Adipocyte (in vitro differentiated cells): ENCODE measurements around the gene GALNT14.

Experiments
- DNase-seq: peaks from one replicate; pipeline ENCODE4 v3.0.0-alpha.2; 2015; ENCODE audit warnings: low read depth
- H3K27me3 ChIP-seq: replicated peaks from 2 replicates; pipeline ENCODE4 v1.7.0; 2013; ENCODE audit warnings: mild to moderate bottlenecking, low read length, moderate library complexity; ENCODE audit not compliant: control insufficient read depth, insufficient read depth
- H3K36me3 ChIP-seq: 2 replicates; pipeline ENCODE4 v1.7.0; 2013; ENCODE audit warnings: low read length, mild to moderate bottlenecking, moderate library complexity; ENCODE audit not compliant: control insufficient read depth, insufficient read depth, severe bottlenecking
- H3K4me1 ChIP-seq: 2 replicates; pipeline ENCODE4 v1.7.0; 2013; ENCODE audit warnings: mild to moderate bottlenecking, low read length, moderate library complexity; ENCODE audit not compliant: control insufficient read depth, insufficient read depth
- H3K4me3 ChIP-seq: 2 replicates; pipeline ENCODE4 v1.7.0; 2013; ENCODE audit warnings: mild to moderate bottlenecking, low read length, moderate library complexity
- H3K9ac ChIP-seq: 2 replicates; pipeline ENCODE4 v1.7.0; 2013; ENCODE audit warnings: mild to moderate bottlenecking, low read length, moderate library complexity
- H3K9me3 ChIP-seq: 2 replicates; pipeline ENCODE4 v1.7.0; 2013; ENCODE audit warnings: mild to moderate bottlenecking, low read length, moderate library complexity; ENCODE audit not compliant: control insufficient read depth

The GALNT14 gene

DNA sequence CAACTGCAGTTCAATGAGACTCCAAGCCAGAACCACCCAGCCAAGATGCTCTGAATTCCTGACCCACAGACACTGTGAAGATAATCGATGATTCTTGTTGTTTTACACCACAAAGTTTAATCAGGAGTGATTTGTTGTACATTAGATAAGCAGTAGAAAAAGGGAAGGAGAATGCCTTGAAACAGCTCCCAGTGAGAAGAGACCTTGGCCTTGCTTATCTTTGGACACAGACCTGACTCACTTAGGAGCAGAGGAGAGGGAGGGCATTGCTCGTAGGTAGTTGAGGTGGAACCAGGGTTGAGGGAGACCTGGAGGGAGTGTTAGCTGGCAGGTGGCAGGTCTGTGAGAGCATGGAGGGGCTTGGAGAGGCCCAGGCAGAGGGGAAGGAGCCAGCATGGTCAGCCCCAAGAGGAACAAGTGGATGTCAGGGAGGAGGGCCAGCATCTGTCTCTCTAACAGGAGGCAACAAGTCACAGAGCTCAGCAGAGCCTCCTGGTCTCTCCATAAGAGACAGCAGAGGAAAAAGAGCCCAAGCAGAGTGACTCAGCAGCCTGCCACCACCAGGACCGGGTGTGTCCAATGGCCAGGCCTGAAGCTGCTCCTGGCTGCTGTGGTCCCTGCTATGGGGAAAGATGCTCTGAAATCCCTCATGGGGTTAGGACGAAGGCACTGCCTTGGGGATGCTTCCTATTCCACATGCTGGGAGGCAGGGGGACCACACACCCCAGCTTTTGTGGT, 169.4 kb downstream of the GALNT14 start:
- no peaks in the 10 kb centered on the region for H3K4me1 ChIP-seq
- no peak overlapping the region for H3K4me3 ChIP-seq
- no peaks in the 10 kb centered on the region for H3K9me3 ChIP-seq
- H3K9ac ChIP-seq: no peak overlapping the region
- H3K27me3 ChIP-seq: peaks cover 22% of the 10 kb centered on the region
- H3K36me3 ChIP-seq: no peaks in the 10 kb centered on the region
- DNase-seq: peak; percentile 9

DNA sequence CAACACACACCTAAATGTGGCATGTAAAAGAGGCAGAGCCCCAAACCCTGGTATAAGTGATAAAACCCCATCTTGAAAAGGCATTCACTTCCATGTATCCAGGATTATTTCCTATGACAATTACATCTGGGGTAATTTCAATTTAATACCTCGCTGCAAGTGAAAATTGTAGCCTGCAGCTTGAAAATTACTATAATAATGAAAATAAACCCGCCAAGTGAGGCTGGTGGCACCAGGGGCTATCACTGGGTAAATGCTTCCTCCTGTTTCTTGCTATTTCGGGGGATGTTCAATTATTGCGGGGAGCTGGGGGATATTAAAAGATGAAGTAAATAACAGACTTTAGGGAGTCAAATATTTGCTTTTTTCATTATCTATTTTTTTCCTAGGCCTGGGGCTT, 171.5 kb downstream of the GALNT14 start:
- Histone ChIP-seq H3K27me3 (peaks cover 26% of the 10 kb centered on the region), H3K4me3 (no peak overlapping the region), H3K9ac (no peak overlapping the region)

DNA sequence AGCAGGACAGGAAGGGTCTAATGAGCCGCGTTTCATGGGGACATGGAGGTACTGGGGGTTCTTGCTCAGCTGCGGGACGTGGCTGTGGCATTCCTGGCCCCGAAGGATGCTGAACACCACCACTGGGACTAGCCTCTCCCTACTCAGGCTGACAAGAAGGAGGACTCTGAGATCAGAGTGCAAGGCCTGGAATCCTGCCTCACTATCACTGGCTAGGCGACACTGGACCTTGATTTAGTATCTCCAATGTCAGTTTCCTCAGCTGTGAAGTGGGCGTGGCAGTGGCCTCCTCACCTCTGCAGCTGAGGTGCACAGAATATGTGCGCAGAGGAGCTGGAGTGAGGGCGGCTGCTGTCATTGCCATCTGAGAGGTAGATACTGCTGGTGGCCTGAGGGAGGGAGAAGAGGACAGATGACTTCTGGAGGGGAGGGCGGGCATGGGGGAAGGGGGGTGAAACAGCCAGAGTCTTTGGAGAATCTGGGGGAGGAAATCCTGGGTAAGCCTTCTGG, 173.2 kb downstream of the GALNT14 start:
- no peak overlapping the region for H3K4me3 ChIP-seq
- no peak for DNase-seq

More for the DNA sequence above, 171.5 kb downstream of the GALNT14 start:
- DNase-seq: no peak
- H3K9me3 ChIP-seq: no peaks in the 10 kb centered on the region
- no peaks in the 10 kb centered on the region for H3K4me1 ChIP-seq
- H3K36me3 ChIP-seq: no peaks in the 10 kb centered on the region

DNA sequence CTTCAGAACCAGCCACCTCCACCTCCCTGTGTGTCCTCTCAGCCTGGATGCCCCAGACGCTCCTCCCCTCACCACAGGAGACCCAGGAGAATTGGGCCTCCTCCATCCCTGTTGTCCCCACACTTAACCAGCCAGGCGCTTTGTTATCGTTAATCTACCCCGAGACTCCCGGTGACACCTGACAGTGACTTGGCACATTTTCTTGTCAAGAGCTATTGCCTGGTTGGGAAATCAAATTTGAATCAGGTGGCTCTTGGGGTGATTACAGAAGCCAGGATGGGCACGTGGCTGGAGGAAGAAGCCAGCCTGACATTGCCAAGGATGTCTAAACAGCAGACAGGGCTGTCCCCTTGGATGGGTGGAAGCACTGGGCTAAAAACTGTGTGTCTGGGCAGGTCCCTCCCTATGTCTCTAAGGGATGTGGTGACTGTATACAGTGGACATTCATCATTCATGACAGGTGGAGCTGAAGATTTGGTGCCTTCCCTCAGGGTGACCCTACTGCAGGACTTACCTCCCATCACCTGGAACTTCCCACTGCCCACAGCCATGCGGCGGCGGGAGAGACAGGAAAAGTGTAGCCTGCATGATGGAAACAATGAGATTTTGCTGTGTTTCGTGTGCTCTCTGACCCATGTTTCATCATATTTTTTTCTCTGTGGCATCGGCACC, 173.8 kb downstream of the GALNT14 start:
- H3K9ac ChIP-seq: no peak overlapping the region
- H3K36me3 ChIP-seq: no peaks in the 10 kb centered on the region
- H3K9me3 ChIP-seq: no peaks in the 10 kb centered on the region
- no peaks in the 10 kb centered on the region for H3K4me1 ChIP-seq
- H3K4me3 ChIP-seq: no peak overlapping the region
- DNase-seq: no peak
- H3K27me3 ChIP-seq: peaks cover 43% of the 10 kb centered on the region

More for the DNA sequence above, 173.2 kb downstream of the GALNT14 start:
- Histone ChIP-seq H3K36me3 (no peaks in the 10 kb centered on the region), H3K4me1 (no peaks in the 10 kb centered on the region), H3K27me3 (peaks cover 38% of the 10 kb centered on the region), H3K9ac (no peak overlapping the region), H3K9me3 (no peaks in the 10 kb centered on the region)

DNA sequence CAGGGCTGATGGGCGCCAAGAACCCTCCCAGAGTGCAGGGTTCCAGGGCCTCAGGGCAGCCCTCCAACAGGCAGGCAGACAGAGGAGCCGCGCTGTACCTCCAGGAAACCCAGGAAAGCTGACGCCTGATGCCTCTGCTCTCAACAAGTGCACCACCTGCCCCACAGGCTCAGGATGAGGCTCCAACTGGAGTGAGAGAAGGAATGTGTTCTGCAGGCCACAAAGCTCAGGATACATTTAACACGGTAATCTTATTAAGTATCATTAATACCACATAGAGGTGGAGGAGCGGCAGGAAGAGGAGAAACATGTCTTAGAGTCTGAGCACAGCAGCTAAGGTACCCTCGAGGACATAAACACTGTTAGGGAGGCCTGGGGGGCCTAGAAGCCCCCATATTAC, 175.1 kb downstream of the GALNT14 start:
- DNase-seq: no peak
- H3K4me3 ChIP-seq: no peak overlapping the region
- H3K27me3 ChIP-seq: peaks cover 43% of the 10 kb centered on the region

DNA sequence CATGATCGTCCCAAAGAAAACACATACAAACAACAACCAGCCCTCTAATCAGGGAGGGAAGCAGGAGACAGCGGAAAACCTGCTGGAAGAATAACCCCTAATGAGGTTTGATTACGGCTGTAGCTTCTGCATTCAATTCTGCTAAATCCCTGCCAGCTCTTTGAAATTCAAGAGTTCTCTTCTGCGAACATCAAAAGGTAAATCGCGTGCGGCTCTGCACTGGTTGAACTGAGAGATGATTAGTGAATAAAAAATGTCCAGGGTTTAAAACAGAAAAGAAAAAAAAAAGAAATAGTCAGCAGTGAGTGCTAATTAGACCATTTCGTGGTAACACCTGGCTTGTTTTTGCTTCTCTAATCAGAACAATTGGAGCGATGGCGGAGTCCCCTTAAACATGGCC, 178.0 kb downstream of the GALNT14 start:
- Histone ChIP-seq H3K4me3 (no peak overlapping the region), H3K36me3 (no peaks in the 10 kb centered on the region), H3K4me1 (no peaks in the 10 kb centered on the region), H3K27me3 (peaks cover 32% of the 10 kb centered on the region), H3K9me3 (no peaks in the 10 kb centered on the region), H3K9ac (no peak overlapping the region)
- DNase-seq: no peak

More for the DNA sequence above, 175.1 kb downstream of the GALNT14 start:
- Histone ChIP-seq H3K36me3 (no peaks in the 10 kb centered on the region), H3K4me1 (no peaks in the 10 kb centered on the region), H3K9ac (no peak overlapping the region), H3K9me3 (no peaks in the 10 kb centered on the region)

DNA sequence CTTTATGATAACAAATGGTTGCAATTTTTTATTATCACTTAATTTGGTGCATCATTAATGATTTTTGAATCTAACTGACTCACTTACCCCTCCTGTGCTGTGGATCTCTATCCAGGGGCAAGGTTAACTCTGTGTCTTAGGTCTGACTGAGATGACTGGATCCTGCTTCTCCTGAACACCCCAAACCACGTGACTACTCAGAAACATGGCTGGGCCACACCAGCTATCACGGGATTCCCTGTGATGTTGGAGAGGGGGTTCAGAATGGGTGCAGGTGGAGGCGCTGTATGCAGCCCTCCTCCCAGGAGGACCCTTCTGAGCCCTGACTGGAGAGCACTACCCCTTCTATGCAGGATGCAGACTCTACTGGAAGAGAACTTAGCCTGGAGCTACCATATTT, 178.6 kb downstream of the GALNT14 start:
- Histone ChIP-seq H3K4me3 (no peak overlapping the region), H3K9me3 (no peaks in the 10 kb centered on the region), H3K27me3 (peaks cover 32% of the 10 kb centered on the region), H3K4me1 (no peaks in the 10 kb centered on the region), H3K36me3 (no peaks in the 10 kb centered on the region), H3K9ac (no peak overlapping the region)
- DNase-seq: no peak

DNA sequence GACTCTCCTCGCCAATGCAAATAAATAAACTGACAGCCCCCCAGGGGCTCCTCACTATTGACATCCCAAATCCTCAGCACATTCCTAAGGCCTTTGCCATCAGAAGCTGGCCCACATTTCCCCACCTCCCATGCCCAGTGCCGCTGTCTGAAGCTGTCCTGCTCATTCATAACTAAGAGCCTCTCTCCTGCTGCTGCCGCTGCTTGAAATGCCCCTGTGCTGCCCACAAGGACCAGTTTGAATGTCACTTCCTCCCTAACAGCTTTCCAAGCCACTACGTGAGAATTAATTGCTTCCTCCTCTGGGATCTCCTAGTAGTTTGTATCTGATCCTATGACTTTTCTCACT, 179.3 kb downstream of the GALNT14 start:
- Histone ChIP-seq H3K9ac (no peak overlapping the region), H3K4me3 (no peak overlapping the region), H3K27me3 (peaks cover 32% of the 10 kb centered on the region), H3K36me3 (no peaks in the 10 kb centered on the region), H3K9me3 (no peaks in the 10 kb centered on the region), H3K4me1 (no peaks in the 10 kb centered on the region)
- peak; percentile 7 for DNase-seq

DNA sequence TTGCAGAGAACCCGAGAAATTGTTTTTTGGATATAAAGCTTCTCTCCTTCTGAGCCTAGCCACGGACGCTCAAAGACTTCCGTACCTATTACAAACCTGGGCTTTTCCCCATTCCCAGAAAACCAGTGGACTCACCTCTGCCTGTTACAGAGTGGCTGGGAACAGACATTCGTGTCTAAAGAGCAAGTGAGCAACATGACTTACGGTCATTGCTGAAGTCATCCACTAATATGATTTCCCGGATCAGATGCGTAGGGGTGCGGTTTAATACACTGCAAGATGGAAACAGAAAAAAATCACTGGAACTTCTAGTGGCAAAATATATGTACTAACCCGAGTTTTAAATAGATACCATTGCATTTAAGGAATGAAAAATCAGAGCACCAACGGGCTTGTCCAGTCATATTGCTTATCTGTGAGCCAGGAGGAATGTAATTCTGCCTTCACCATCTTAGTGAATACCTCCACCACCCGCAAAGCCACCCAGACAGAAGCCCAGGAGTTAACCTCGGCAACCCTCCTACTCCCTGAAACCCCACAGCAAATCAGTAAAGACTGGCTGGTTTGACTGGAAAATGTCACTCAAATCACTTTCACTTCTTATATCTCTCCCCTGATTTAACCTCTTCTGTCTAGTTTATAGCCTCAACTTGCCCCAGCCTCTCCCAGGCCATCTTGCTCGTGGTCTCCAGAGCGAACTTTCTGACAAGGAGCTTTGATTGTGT, 179.9 kb downstream of the GALNT14 start:
- no peaks in the 10 kb centered on the region for H3K4me1 ChIP-seq
- H3K27me3 ChIP-seq: peaks cover 32% of the 10 kb centered on the region
- no peaks in the 10 kb centered on the region for H3K9me3 ChIP-seq
- DNase-seq: no peak
- no peak overlapping the region for H3K4me3 ChIP-seq
- H3K36me3 ChIP-seq: no peaks in the 10 kb centered on the region
- H3K9ac ChIP-seq: no peak overlapping the region

DNA sequence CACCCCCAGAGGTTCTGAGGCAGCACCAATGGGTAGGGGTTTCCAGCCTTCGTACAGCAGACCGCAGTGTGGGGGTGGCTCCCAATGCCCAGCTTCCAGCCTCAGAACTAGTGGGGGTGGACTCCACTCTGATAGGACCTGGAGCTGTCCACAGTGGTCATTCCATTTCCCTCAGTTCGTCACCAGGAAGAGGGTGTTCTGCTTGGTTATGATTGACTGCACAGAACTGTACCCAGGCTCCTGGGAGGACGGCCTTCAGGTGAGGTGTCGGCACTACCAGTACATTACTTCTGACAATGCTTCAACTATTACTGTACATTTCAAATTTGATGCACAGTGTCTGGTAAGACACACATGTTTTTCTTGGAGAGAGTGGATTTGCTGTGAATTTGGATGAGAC, 180.6 kb downstream of the GALNT14 start:
- H3K9me3 ChIP-seq: no peaks in the 10 kb centered on the region
- H3K27me3 ChIP-seq: peaks cover 28% of the 10 kb centered on the region
- no peaks in the 10 kb centered on the region for H3K4me1 ChIP-seq
- H3K4me3 ChIP-seq: no peak overlapping the region
- no peak overlapping the region for H3K9ac ChIP-seq
- no peak for DNase-seq
- H3K36me3 ChIP-seq: no peaks in the 10 kb centered on the region

DNA sequence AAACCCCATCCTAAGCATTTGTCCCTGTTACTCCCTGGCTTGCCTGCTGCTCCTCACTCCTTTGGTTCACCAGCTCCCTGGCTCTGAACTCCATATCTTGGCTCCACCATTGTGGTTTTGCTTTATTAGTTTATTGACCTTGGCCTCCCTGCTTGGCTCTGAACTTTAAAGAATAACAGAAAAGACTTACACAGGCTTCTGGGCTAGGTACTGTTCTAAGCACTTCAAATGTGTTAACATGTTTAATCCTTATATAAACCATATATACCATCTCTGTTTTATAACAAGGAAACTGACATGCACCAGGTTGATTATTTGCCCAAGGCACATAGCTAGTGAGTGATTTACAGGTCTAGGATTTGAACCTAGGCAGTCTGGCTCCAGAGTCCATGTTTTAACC, 181.2 kb downstream of the GALNT14 start:
- no peak overlapping the region for H3K4me3 ChIP-seq
- H3K9me3 ChIP-seq: no peaks in the 10 kb centered on the region
- no peaks in the 10 kb centered on the region for H3K36me3 ChIP-seq
- no peaks in the 10 kb centered on the region for H3K4me1 ChIP-seq
- no peak for DNase-seq
- no peak overlapping the region for H3K9ac ChIP-seq
- H3K27me3 ChIP-seq: peaks cover 27% of the 10 kb centered on the region
